Measurements from ENCODE around the gene PRKG1. TPM values are rescaled to one million over a fixed set of nuclear protein-coding genes. Genes with fewer than 3 reads are reported as not detected.

Gene PRKG1
- total and polyA plus RNA-seq, 2 experiments from 2014 or later: 18.2 to 21.1 TPM

GRCh38 chr10:51468424-51468823, 394.1 kb downstream of the PRKG1 start:
- no peaks in the 10 kb centered on the region for H3K36me3 ChIP-seq (ENCODE audit: insufficient read depth)
- no peaks in the 10 kb centered on the region for H3K9me2 ChIP-seq (ENCODE audit: insufficient read depth)
- no peaks in the 10 kb centered on the region for H3K36me3 Mint-ChIP-seq (ENCODE audit: low read depth)
- no peak for TF ChIP-seq ZNF331 (CRISPR knock-in tag; IDR thresholded peaks at IDR 0.05; ENCODE audit: low read depth)
- H3K4me1 ChIP-seq (ENCODE audit: insufficient read depth): no peaks in the 10 kb centered on the region
- H4K20me1 ChIP-seq (replicated peaks; ENCODE audit: insufficient read depth): no peaks in the 10 kb centered on the region
- H3K4me3 ChIP-seq: no peak overlapping the region
- ATAC-seq (no peak), DNase-seq (ENCODE audit: low spot score) (no peak)
- no peak overlapping the region for H3K4me2 ChIP-seq
- H2AFZ ChIP-seq: no peak overlapping the region
- H3K4me1 Mint-ChIP-seq: peaks cover 1% of the 10 kb centered on the region; the same call in 2 of the 3 replicates
- no peaks in the 10 kb centered on the region for H3K27me3 Mint-ChIP-seq (ENCODE audit: insufficient read depth, low read depth, poor library complexity)
- H3K9me3 Mint-ChIP-seq: no peaks in the 10 kb centered on the region
- H3K4me3 Mint-ChIP-seq: no peak overlapping the region
- no peaks in the 10 kb centered on the region for H3K79me2 ChIP-seq (replicated peaks; ENCODE audit: insufficient read depth)
- H3K27me3 ChIP-seq (ENCODE audit: insufficient read depth): no peaks in the 10 kb centered on the region
- no peak overlapping the region for H3K27ac ChIP-seq (ENCODE audit: low read depth)
- H3K27ac Mint-ChIP-seq: no peak overlapping the region
- no peaks in the 10 kb centered on the region for H3F3A ChIP-seq (replicated peaks; ENCODE audit: low read depth)

DNA sequence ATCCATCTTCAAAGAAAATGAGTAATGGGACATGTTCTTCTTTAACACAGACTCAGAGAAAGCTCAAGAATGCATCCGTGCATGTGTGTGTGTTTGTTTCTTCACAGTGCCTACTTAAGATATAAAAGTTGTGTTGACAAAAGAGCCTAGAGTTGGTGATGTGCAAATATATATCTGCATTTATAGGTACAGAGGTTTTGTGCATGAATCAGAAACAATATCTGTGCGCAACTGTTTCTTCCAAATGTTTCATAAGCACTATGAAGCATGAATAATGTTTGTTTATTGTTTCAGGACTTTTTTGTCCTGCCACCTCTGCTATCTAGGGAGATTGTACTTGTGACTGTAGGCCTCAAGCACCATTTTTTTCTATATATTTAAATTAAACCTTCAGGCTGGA, 395.4 kb downstream of the PRKG1 start:
- Mint-ChIP-seq H3K4me3 (no peak overlapping the region), H3K9me3 (no peaks in the 10 kb centered on the region), H3K36me3 (ENCODE audit: low read depth) (no peaks in the 10 kb centered on the region), H3K27me3 (ENCODE audit: insufficient read depth, low read depth, poor library complexity) (no peaks in the 10 kb centered on the region), H3K27ac (no peak overlapping the region), H3K4me1 (peaks cover 10% of the 10 kb centered on the region; the same call in 2 of the 3 replicates)
- no peak for TF ChIP-seq POLR2AphosphoS5 (IDR thresholded peaks at IDR 0.05; ENCODE audit: low read depth)
- TF ChIP-seq EZH2 (IDR thresholded peaks at IDR 0.05; ENCODE audit: low read depth, unreplicated experiment): no peak
- ATAC-seq (no peak), DNase-seq (ENCODE audit: low spot score) (no peak)
- no peaks in the 10 kb centered on the region for H3K79me2 ChIP-seq (replicated peaks; ENCODE audit: insufficient read depth)
- H3K4me2 ChIP-seq: no peak overlapping the region
- peaks cover 7% of the 10 kb centered on the region for H3K4me1 ChIP-seq (ENCODE audit: insufficient read depth)
- H3K36me3 ChIP-seq (ENCODE audit: insufficient read depth): no peaks in the 10 kb centered on the region
- H3F3A ChIP-seq (replicated peaks; ENCODE audit: low read depth): no peaks in the 10 kb centered on the region
- no peaks in the 10 kb centered on the region for H3K27me3 ChIP-seq (ENCODE audit: insufficient read depth)
- H2AFZ ChIP-seq: no peak overlapping the region
- H3K27ac ChIP-seq (ENCODE audit: low read depth): no peak overlapping the region
- no peaks in the 10 kb centered on the region for H3K9me2 ChIP-seq (ENCODE audit: insufficient read depth)
- no peaks in the 10 kb centered on the region for H4K20me1 ChIP-seq (replicated peaks; ENCODE audit: insufficient read depth)
- no peak overlapping the region for H3K4me3 ChIP-seq

GRCh38 chr10:51471271-51471670, 397.0 kb downstream of the PRKG1 start:
- H3K9me3 Mint-ChIP-seq: no peaks in the 10 kb centered on the region
- H3K36me3 Mint-ChIP-seq (ENCODE audit: low read depth): no peaks in the 10 kb centered on the region
- Histone ChIP-seq H3K4me2 (no peak overlapping the region), H3K4me3 (no peak overlapping the region), H2AFZ (no peak overlapping the region), H3K9me2 (ENCODE audit: insufficient read depth) (no peaks in the 10 kb centered on the region), H3K4me1 (ENCODE audit: insufficient read depth) (peaks cover 15% of the 10 kb centered on the region), H3K79me2 (replicated peaks; ENCODE audit: insufficient read depth) (no peaks in the 10 kb centered on the region), H3K27me3 (ENCODE audit: insufficient read depth) (no peaks in the 10 kb centered on the region), H3K36me3 (ENCODE audit: insufficient read depth) (no peaks in the 10 kb centered on the region), H3K27ac (ENCODE audit: low read depth) (no peak overlapping the region), H4K20me1 (replicated peaks; ENCODE audit: insufficient read depth) (no peaks in the 10 kb centered on the region), H3F3A (replicated peaks; ENCODE audit: low read depth) (no peaks in the 10 kb centered on the region)
- no peak for ATAC-seq
- H3K27ac Mint-ChIP-seq: no peak overlapping the region
- H3K4me3 Mint-ChIP-seq: no peak overlapping the region
- TF ChIP-seq REST (IDR thresholded peaks at IDR 0.05; ENCODE audit: unreplicated experiment) (no peak), CTCF (conservative IDR thresholded peaks at IDR 0.05; ENCODE audit: low read depth in 2 of 2) (no peak), NANOG (IDR thresholded peaks at IDR 0.05; ENCODE audit: borderline replicate concordance) (no peak), CREB1 (CRISPR knock-in tag; IDR thresholded peaks at IDR 0.05; ENCODE audit: low read depth) (no peak)
- TF ChIP-seq, protein P1, sequence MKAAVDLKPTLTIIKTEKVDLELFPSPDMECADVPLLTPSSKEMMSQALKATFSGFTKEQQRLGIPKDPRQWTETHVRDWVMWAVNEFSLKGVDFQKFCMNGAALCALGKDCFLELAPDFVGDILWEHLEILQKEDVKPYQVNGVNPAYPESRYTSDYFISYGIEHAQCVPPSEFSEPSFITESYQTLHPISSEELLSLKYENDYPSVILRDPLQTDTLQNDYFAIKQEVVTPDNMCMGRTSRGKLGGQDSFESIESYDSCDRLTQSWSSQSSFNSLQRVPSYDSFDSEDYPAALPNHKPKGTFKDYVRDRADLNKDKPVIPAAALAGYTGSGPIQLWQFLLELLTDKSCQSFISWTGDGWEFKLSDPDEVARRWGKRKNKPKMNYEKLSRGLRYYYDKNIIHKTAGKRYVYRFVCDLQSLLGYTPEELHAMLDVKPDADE (IDR thresholded peaks at IDR 0.05): no peak
- DNase-seq (ENCODE audit: low spot score): no peak
- peaks cover 22% of the 10 kb centered on the region; the same call in 2 of the 3 replicates for H3K4me1 Mint-ChIP-seq
- H3K27me3 Mint-ChIP-seq (ENCODE audit: insufficient read depth, low read depth, poor library complexity): no peaks in the 10 kb centered on the region

Data from GM23338 (cell line).